MM.1S (cell line): ENCODE results near the gene NUMB.

Experiments
- DNase-seq: peaks from one replicate; pipeline ENCODE4 v3.0.0-alpha.2; 2015
- H2AFZ ChIP-seq: fragments of 300-600 bp; sonication (generic); 2 replicates; pipeline ENCODE4 v1.6.0; 2016; ENCODE audit warnings: antibody characterized with exemption, low read length
- H3F3A ChIP-seq: fragments of 300-600 bp; sonication (generic); 2 replicates; pipeline ENCODE4 v1.6.1; 2016; ENCODE audit warnings: mild to moderate bottlenecking, antibody characterized with exemption, low read length, moderate library complexity, mixed read lengths; ENCODE audit not compliant: insufficient read depth
- H3K27ac ChIP-seq: fragments of 300-600 bp; sonication (generic); 2 replicates; pipeline ENCODE4 v1.5.1; 2016; ENCODE audit warnings: mild to moderate bottlenecking, low read length
- H3K27me3 ChIP-seq: fragments of 300-600 bp; sonication (generic); replicated peaks from 2 replicates; pipeline ENCODE4 v1.6.0; 2016; ENCODE audit warnings: low read length; ENCODE audit not compliant: insufficient read depth
- H3K36me3 ChIP-seq: fragments of 300-600 bp; sonication (generic); replicated peaks from 2 replicates; pipeline ENCODE4 v1.6.1; 2016; ENCODE audit warnings: mild to moderate bottlenecking, low read length, mixed read lengths; ENCODE audit not compliant: insufficient read depth
- H3K4me1 ChIP-seq: fragments of 300-600 bp; sonication (generic); 2 replicates; pipeline ENCODE4 v1.6.1; 2016; ENCODE audit warnings: low read length, mixed read lengths
- H3K4me2 ChIP-seq: fragments of 300-600 bp; sonication (generic); 2 replicates; pipeline ENCODE4 v1.6.0; 2016; ENCODE audit warnings: low read depth, low read length
- H3K4me3 ChIP-seq: fragments of 300-600 bp; sonication (generic); 2 replicates; pipeline ENCODE4 v1.5.1; 2016; ENCODE audit warnings: low read length, mixed read lengths
- H3K79me2 ChIP-seq: fragments of 300-600 bp; sonication (generic); 2 replicates; pipeline ENCODE4 v1.6.1; 2016; ENCODE audit warnings: mixed run types, low read length, mixed read lengths
- H3K9ac ChIP-seq: fragments of 300-600 bp; sonication (generic); 2 replicates; pipeline ENCODE4 v1.6.1; 2016; ENCODE audit warnings: low read length, mixed read lengths
- H3K9me2 ChIP-seq: fragments of 300-600 bp; sonication (generic); replicated peaks from 2 replicates; pipeline ENCODE4 v1.6.1; 2016; ENCODE audit warnings: mild to moderate bottlenecking, low read length, mixed read lengths; ENCODE audit not compliant: insufficient read depth
- H3K9me3 ChIP-seq: fragments of 300-600 bp; sonication (generic); replicated peaks from 2 replicates; pipeline ENCODE4 v1.6.1; 2016; ENCODE audit warnings: mild to moderate bottlenecking, low read length, mixed read lengths; ENCODE audit not compliant: insufficient read depth
- H4K20me1 ChIP-seq: fragments of 300-600 bp; sonication (generic); 2 replicates; pipeline ENCODE4 v1.6.1; 2016; ENCODE audit warnings: mild to moderate bottlenecking, low read length, moderate library complexity, mixed read lengths; ENCODE audit not compliant: insufficient read depth
- CTCF ChIP-seq: fragments of 300-600 bp; sonication (generic); IDR thresholded peaks from 2 replicates; pipeline ENCODE4 v1.5.1; 2016; ENCODE audit warnings: antibody characterized with exemption, low read length, mixed read lengths
- EZH2 ChIP-seq: fragments of 300-600 bp; sonication (generic); optimal IDR thresholded peaks from 2 replicates; pipeline ENCODE3; 2017; ENCODE audit warnings: low read depth, mild to moderate bottlenecking, antibody characterized with exemption, low read length, mixed read lengths
- EZH2phosphoT487 ChIP-seq: fragments of 300-600 bp; sonication (generic); IDR thresholded peaks from 2 replicates; pipeline ENCODE4 v1.6.1; 2018; ENCODE audit warnings: antibody characterized with exemption, low read length

Gene NUMB

GRCh38 chr14:73286598-73286997 lies 171.7 kb downstream of the NUMB start:
- no peaks in the 10 kb centered on the region for H3K9me2 ChIP-seq
- no peak overlapping the region for H3K4me3 ChIP-seq
- H2AFZ ChIP-seq, result no peak overlapping the region
- no peaks in the 10 kb centered on the region for H3K79me2 ChIP-seq
- TF ChIP-seq EZH2, result no peak
- no peak for TF ChIP-seq EZH2phosphoT487
- TF ChIP-seq CTCF, result no peak
- H3K4me2 ChIP-seq, result no peak overlapping the region
- no peak for DNase-seq
- H3K9me3 ChIP-seq, result no peaks in the 10 kb centered on the region
- no peaks in the 10 kb centered on the region for H3K4me1 ChIP-seq
- H3K27me3 ChIP-seq, result no peaks in the 10 kb centered on the region
- no peaks in the 10 kb centered on the region for H3F3A ChIP-seq
- no peaks in the 10 kb centered on the region for H3K36me3 ChIP-seq
- no peak overlapping the region for H3K27ac ChIP-seq
- no peak overlapping the region for H3K9ac ChIP-seq
- H4K20me1 ChIP-seq, result no peaks in the 10 kb centered on the region

- TF ChIP-seq EZH2phosphoT487 (no peak), EZH2 (no peak), CTCF (no peak)
- Histone ChIP-seq H3K9ac (no peak overlapping the region), H3K4me1 (no peaks in the 10 kb centered on the region), H4K20me1 (no peaks in the 10 kb centered on the region), H3K27me3 (no peaks in the 10 kb centered on the region), H3K9me2 (no peaks in the 10 kb centered on the region), H3K4me3 (no peak overlapping the region), H3K79me2 (no peaks in the 10 kb centered on the region), H3K4me2 (no peak overlapping the region), H3K27ac (no peak overlapping the region), H3K9me3 (no peaks in the 10 kb centered on the region), H3K36me3 (no peaks in the 10 kb centered on the region), H3F3A (no peaks in the 10 kb centered on the region), H2AFZ (no peak overlapping the region)
- DNase-seq, result no peak
Measured at GRCh38 chr14:73285979-73286378, 172.4 kb downstream of the NUMB start.

- TF ChIP-seq EZH2phosphoT487 (no peak), CTCF (no peak), EZH2 (no peak)
- no peaks in the 10 kb centered on the region for H3K9me3 ChIP-seq
- H3K9ac ChIP-seq, result no peak overlapping the region
- no peaks in the 10 kb centered on the region for H3K36me3 ChIP-seq
- H3K79me2 ChIP-seq, result no peaks in the 10 kb centered on the region
- H3K27me3 ChIP-seq, result no peaks in the 10 kb centered on the region
- H4K20me1 ChIP-seq, result no peaks in the 10 kb centered on the region
- no peak overlapping the region for H3K4me2 ChIP-seq
- H3K4me1 ChIP-seq, result no peaks in the 10 kb centered on the region
- H3F3A ChIP-seq, result no peaks in the 10 kb centered on the region
- H2AFZ ChIP-seq, result no peak overlapping the region
- no peak overlapping the region for H3K4me3 ChIP-seq
- no peaks in the 10 kb centered on the region for H3K9me2 ChIP-seq
- no peak for DNase-seq
- no peak overlapping the region for H3K27ac ChIP-seq
Measured at GRCh38 chr14:73283608-73284379, 174.6 kb downstream of the NUMB start.
